ENCODE measurements around the gene SENP7. TPM values are rescaled to one million over a fixed set of nuclear protein-coding genes. Genes with fewer than 3 reads are reported as not detected.

Gene SENP7
- total and polyA plus RNA-seq, 2 donors (not counting 1 experiment from before 2014, with no cell fraction given): 14.7 to 50.3 TPM

DNA sequence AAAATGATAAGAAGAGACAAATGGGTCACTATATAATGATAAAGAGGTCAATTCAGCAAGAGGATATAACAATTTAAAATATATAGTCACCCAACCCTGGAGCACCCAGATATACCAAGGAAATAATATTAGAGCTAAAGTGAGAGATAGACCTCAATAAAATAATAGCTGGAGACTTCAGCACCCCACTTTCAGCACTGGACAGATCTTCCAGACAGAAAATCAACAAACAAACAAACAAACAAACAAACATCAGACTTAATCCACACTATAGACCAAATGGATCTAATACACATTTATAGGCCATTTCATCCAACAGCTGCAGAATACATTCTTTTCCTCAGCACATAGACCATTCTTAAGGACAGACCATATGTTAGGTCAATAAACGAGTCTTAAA lies 79.4 kb downstream of the SENP7 start:
- Mint-ChIP-seq H3K4me3 (no peak overlapping the region), H3K9me3 (ENCODE audit: insufficient read depth) (peaks cover 20% of the 10 kb centered on the region), H3K4me1 (peaks cover 12% of the 10 kb centered on the region), H3K27ac (no peak overlapping the region), H3K27me3 (no peaks in the 10 kb centered on the region)
- Histone ChIP-seq H4K20me1 (ENCODE audit: control insufficient read depth, insufficient read depth, low read length, poor library complexity, severe bottlenecking) (peaks cover 21% of the 10 kb centered on the region), H3K4me2 (replicated peaks; ENCODE audit: low read depth, low read length, poor library complexity, severe bottlenecking) (no peak overlapping the region), H3K27ac (ENCODE audit: low read length in 2 of 2) (no peak overlapping the region), H3K4me1 (ENCODE audit: control insufficient read depth in 2 of 2, insufficient read depth in 2 of 2, low read length in 2 of 2) (no peaks in the 10 kb centered on the region), H3K79me2 (ENCODE audit: control insufficient read depth, insufficient read depth, low read length) (peaks cover 56% of the 10 kb centered on the region), H3K9me3 (ENCODE audit: control extremely low read depth in 1 of 3, control insufficient read depth in 2 of 3, insufficient read depth in 1 of 3, low read length in 2 of 3) (peaks cover 9 to 11% (median 11%) of the 10 kb centered on the region in 3 donors), H3K36me3 (replicated peaks in 1 of 2; ENCODE audit: control extremely low read depth in 1 of 2, control insufficient read depth in 1 of 2, extremely low read depth in 1 of 2, insufficient read depth in 2 of 2, low read length in 1 of 2) (no peaks in the 10 kb centered on the region), H3K27me3 (replicated peaks in 1 of 4; ENCODE audit: control extremely low read depth in 1 of 4, control insufficient read depth in 3 of 4, insufficient read depth in 4 of 4, low read length in 3 of 4) (no peaks in the 10 kb centered on the region), H3K4me3 (ENCODE audit: control extremely low read depth in 1 of 5, extremely low read depth in 1 of 5, insufficient read depth in 1 of 5, low read depth in 2 of 5, low read length in 4 of 5) (no peak overlapping the region), H2AFZ (ENCODE audit: insufficient read depth, low read depth, low read length, poor library complexity, severe bottlenecking) (no peak overlapping the region), H3K9ac (ENCODE audit: low read length) (no peak overlapping the region)
- ATAC-seq (ENCODE audit: low read depth) (no peak), DNase-seq (no peak)
- no CpG with 5 or more reads among the region's 1 CpG for WGBS (ENCODE audit: insufficient coverage)
- intact Hi-C loops (cut with micrococcal nuclease): no loop called here
- no peak for TF ChIP-seq EZH2 (IDR thresholded peaks at IDR 0.05; ENCODE audit: borderline replicate concordance, insufficient read depth, low read depth, low read length, poor library complexity, severe bottlenecking)
- TF ChIP-seq, protein P1, sequence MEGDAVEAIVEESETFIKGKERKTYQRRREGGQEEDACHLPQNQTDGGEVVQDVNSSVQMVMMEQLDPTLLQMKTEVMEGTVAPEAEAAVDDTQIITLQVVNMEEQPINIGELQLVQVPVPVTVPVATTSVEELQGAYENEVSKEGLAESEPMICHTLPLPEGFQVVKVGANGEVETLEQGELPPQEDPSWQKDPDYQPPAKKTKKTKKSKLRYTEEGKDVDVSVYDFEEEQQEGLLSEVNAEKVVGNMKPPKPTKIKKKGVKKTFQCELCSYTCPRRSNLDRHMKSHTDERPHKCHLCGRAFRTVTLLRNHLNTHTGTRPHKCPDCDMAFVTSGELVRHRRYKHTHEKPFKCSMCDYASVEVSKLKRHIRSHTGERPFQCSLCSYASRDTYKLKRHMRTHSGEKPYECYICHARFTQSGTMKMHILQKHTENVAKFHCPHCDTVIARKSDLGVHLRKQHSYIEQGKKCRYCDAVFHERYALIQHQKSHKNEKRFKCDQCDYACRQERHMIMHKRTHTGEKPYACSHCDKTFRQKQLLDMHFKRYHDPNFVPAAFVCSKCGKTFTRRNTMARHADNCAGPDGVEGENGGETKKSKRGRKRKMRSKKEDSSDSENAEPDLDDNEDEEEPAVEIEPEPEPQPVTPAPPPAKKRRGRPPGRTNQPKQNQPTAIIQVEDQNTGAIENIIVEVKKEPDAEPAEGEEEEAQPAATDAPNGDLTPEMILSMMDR (IDR thresholded peaks at IDR 0.05): no peak
- ChIA-PET POLR2A (no interaction called here), CTCF (no interaction called here)

DNA sequence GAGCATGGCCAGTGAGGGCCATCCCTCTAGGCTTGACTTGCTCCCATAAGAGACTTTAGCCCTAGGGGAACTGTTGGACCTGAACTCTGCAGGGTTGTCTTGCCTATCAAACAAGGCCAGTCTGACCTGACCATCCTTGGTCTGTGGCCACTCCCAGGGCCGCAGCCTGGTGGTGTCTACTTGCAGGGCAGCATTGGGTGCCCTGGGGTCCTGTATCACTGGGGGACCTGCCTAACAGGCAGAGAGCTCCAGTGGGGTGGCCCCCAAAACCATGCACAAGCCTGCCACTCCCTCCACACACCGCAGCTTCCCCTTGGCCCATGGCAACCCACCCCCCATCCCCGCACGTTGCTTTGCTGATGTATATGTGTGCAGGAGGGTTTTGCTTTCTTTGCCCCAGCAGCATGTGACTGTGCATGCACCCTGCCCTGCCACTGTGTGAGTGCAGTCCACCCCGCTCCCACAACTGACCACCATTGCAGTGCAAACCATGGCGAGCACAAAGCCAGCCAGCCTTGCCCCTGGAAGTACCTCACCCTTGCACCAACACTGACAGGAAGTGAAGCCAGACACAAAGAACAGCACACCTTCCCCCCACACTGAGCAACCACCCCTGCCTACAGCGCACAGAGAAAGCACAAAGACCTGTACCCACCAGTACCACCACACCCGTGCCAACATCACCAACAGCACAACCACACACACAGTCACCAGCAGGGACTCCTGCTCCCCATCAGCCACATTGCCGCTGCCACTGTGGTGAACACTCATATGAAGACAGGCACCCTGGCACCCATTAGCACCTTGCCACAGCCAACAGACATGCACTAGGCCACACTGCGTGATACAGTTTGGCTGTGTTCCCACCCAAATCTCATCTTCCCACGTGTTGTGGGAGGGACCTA lies 88.8 kb downstream of the SENP7 start:
- H4K20me1 ChIP-seq (ENCODE audit: control insufficient read depth, insufficient read depth, low read length, poor library complexity, severe bottlenecking): peaks cover 24% of the 10 kb centered on the region
- H3K9ac ChIP-seq (ENCODE audit: low read length): no peak overlapping the region
- H3K79me2 ChIP-seq (ENCODE audit: control insufficient read depth, insufficient read depth, low read length): peaks cover 49% of the 10 kb centered on the region
- no peak for ATAC-seq (ENCODE audit: low read depth)
- peaks cover 0 to 4% of the 10 kb centered on the region in 2 donors for H3K4me1 ChIP-seq (ENCODE audit: control insufficient read depth in 2 of 2, insufficient read depth in 2 of 2, low read length in 2 of 2)
- peaks cover 0 to 18% (median 0%) of the 10 kb centered on the region in 3 donors for H3K9me3 ChIP-seq (ENCODE audit: control extremely low read depth in 1 of 3, control insufficient read depth in 2 of 3, insufficient read depth in 1 of 3, low read length in 2 of 3)
- Mint-ChIP-seq H3K27me3 (no peaks in the 10 kb centered on the region), H3K4me3 (no peak overlapping the region), H3K27ac (no peak overlapping the region), H3K4me1 (peaks cover 35% of the 10 kb centered on the region), H3K9me3 (ENCODE audit: insufficient read depth) (peaks cover 11% of the 10 kb centered on the region)
- no peaks in the 10 kb centered on the region for H3K27me3 ChIP-seq (replicated peaks in 1 of 4; ENCODE audit: control extremely low read depth in 1 of 4, control insufficient read depth in 3 of 4, insufficient read depth in 4 of 4, low read length in 3 of 4)
- TF ChIP-seq, protein P1 (IDR thresholded peaks at IDR 0.05): no peak
- POLR2A ChIA-PET: no interaction called here
- WGBS (ENCODE audit: insufficient coverage): 97% methylated on average over 6 of the region's 11 CpGs
- intact Hi-C loops (cut with micrococcal nuclease): no loop called here
- no peak overlapping the region for H3K27ac ChIP-seq (ENCODE audit: low read length in 2 of 2)
- DNase-seq: no peak
- peaks cover 0 to 1% of the 10 kb centered on the region in 2 experiments for H3K36me3 ChIP-seq (replicated peaks in 1 of 2; ENCODE audit: control extremely low read depth in 1 of 2, control insufficient read depth in 1 of 2, extremely low read depth in 1 of 2, insufficient read depth in 2 of 2, low read length in 1 of 2)
- no peak overlapping the region for H3K4me3 ChIP-seq (ENCODE audit: control extremely low read depth in 1 of 5, extremely low read depth in 1 of 5, insufficient read depth in 1 of 5, low read depth in 2 of 5, low read length in 4 of 5)
- CTCF ChIA-PET: no interaction called here
- H3K4me2 ChIP-seq (replicated peaks; ENCODE audit: low read depth, low read length, poor library complexity, severe bottlenecking): no peak overlapping the region
- H2AFZ ChIP-seq (ENCODE audit: insufficient read depth, low read depth, low read length, poor library complexity, severe bottlenecking): no peak overlapping the region

Data from B cell (primary cell).